Measurements from ENCODE around the gene CRHR2. TPM values are rescaled to one million over a fixed set of nuclear protein-coding genes. Genes with fewer than 3 reads are reported as not detected.

Gene CRHR2
- total RNA-seq, 1 experiment from 2014 or later, result 0.22 TPM

DNA sequence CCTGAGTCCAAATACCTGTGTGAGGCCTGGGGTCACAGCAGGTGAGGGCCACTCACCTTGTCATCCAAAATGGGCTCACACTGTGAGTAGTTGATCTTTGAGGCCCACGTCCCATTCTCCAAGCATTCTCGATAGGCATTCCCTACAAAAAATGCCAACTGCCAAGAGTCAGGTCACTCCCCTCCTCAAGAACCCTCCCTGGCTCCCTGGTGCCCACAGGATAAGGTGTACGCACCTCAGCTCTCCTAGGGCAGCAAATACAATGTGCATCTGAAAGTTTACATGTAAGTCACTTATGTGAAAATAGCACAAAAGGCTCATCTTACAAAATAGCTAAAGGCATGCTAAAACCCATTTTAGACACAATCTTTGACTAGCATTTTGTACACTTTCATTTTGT lies 15.1 kb downstream of the CRHR2 start:
- H3K4me1 Mint-ChIP-seq, result peaks cover 5% of the 10 kb centered on the region; the same call in 1 of the 2 replicates
- TF ChIP-seq ZNF396 (CRISPR knock-in tag; IDR thresholded peaks at IDR 0.05; ENCODE audit: borderline replicate concordance) (no peak), SOX15 (CRISPR knock-in tag; IDR thresholded peaks at IDR 0.05) (no peak), CREM (CRISPR knock-in tag; IDR thresholded peaks at IDR 0.05) (no peak), NFYB (CRISPR knock-in tag; conservative IDR thresholded peaks at IDR 0.05; ENCODE audit: low read depth) (no peak)
- TF ChIP-seq, protein P1, sequence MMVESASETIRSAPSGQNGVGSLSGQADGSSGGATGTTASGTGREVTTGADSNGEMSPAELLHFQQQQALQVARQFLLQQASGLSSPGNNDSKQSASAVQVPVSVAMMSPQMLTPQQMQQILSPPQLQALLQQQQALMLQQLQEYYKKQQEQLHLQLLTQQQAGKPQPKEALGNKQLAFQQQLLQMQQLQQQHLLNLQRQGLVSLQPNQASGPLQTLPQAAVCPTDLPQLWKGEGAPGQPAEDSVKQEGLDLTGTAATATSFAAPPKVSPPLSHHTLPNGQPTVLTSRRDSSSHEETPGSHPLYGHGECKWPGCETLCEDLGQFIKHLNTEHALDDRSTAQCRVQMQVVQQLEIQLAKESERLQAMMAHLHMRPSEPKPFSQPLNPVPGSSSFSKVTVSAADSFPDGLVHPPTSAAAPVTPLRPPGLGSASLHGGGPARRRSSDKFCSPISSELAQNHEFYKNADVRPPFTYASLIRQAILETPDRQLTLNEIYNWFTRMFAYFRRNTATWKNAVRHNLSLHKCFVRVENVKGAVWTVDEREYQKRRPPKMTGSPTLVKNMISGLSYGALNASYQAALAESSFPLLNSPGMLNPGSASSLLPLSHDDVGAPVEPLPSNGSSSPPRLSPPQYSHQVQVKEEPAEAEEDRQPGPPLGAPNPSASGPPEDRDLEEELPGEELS (CRISPR knock-in tag; IDR thresholded peaks at IDR 0.05), result no peak
- TF ChIP-seq, protein P2, sequence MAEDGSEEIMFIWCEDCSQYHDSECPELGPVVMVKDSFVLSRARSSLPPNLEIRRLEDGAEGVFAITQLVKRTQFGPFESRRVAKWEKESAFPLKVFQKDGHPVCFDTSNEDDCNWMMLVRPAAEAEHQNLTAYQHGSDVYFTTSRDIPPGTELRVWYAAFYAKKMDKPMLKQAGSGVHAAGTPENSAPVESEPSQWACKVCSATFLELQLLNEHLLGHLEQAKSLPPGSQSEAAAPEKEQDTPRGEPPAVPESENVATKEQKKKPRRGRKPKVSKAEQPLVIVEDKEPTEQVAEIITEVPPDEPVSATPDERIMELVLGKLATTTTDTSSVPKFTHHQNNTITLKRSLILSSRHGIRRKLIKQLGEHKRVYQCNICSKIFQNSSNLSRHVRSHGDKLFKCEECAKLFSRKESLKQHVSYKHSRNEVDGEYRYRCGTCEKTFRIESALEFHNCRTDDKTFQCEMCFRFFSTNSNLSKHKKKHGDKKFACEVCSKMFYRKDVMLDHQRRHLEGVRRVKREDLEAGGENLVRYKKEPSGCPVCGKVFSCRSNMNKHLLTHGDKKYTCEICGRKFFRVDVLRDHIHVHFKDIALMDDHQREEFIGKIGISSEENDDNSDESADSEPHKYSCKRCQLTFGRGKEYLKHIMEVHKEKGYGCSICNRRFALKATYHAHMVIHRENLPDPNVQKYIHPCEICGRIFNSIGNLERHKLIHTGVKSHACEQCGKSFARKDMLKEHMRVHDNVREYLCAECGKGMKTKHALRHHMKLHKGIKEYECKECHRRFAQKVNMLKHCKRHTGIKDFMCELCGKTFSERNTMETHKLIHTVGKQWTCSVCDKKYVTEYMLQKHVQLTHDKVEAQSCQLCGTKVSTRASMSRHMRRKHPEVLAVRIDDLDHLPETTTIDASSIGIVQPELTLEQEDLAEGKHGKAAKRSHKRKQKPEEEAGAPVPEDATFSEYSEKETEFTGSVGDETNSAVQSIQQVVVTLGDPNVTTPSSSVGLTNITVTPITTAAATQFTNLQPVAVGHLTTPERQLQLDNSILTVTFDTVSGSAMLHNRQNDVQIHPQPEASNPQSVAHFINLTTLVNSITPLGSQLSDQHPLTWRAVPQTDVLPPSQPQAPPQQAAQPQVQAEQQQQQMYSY (CRISPR knock-in tag; IDR thresholded peaks at IDR 0.05), result no peak
- TF ChIP-seq, protein P3, sequence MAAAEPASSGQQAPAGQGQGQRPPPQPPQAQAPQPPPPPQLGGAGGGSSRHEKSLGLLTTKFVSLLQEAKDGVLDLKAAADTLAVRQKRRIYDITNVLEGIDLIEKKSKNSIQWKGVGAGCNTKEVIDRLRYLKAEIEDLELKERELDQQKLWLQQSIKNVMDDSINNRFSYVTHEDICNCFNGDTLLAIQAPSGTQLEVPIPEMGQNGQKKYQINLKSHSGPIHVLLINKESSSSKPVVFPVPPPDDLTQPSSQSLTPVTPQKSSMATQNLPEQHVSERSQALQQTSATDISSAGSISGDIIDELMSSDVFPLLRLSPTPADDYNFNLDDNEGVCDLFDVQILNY (CRISPR knock-in tag; IDR thresholded peaks at IDR 0.05), result no peak
- TF ChIP-seq, protein P4, sequence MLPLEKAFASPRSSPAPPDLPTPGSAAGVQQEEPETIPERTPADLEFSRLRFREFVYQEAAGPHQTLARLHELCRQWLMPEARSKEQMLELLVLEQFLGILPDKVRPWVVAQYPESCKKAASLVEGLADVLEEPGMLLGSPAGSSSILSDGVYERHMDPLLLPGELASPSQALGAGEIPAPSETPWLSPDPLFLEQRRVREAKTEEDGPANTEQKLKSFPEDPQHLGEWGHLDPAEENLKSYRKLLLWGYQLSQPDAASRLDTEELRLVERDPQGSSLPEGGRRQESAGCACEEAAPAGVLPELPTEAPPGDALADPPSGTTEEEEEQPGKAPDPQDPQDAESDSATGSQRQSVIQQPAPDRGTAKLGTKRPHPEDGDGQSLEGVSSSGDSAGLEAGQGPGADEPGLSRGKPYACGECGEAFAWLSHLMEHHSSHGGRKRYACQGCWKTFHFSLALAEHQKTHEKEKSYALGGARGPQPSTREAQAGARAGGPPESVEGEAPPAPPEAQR (CRISPR knock-in tag; IDR thresholded peaks at IDR 0.05), result no peak
- TF ChIP-seq, protein P5, sequence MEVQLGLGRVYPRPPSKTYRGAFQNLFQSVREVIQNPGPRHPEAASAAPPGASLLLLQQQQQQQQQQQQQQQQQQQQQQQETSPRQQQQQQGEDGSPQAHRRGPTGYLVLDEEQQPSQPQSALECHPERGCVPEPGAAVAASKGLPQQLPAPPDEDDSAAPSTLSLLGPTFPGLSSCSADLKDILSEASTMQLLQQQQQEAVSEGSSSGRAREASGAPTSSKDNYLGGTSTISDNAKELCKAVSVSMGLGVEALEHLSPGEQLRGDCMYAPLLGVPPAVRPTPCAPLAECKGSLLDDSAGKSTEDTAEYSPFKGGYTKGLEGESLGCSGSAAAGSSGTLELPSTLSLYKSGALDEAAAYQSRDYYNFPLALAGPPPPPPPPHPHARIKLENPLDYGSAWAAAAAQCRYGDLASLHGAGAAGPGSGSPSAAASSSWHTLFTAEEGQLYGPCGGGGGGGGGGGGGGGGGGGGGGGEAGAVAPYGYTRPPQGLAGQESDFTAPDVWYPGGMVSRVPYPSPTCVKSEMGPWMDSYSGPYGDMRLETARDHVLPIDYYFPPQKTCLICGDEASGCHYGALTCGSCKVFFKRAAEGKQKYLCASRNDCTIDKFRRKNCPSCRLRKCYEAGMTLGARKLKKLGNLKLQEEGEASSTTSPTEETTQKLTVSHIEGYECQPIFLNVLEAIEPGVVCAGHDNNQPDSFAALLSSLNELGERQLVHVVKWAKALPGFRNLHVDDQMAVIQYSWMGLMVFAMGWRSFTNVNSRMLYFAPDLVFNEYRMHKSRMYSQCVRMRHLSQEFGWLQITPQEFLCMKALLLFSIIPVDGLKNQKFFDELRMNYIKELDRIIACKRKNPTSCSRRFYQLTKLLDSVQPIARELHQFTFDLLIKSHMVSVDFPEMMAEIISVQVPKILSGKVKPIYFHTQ (CRISPR knock-in tag; IDR thresholded peaks at IDR 0.05), result no peak
- TF ChIP-seq, protein P6, sequence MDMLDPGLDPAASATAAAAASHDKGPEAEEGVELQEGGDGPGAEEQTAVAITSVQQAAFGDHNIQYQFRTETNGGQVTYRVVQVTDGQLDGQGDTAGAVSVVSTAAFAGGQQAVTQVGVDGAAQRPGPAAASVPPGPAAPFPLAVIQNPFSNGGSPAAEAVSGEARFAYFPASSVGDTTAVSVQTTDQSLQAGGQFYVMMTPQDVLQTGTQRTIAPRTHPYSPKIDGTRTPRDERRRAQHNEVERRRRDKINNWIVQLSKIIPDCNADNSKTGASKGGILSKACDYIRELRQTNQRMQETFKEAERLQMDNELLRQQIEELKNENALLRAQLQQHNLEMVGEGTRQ (CRISPR knock-in tag; IDR thresholded peaks at IDR 0.05), result no peak
- TF ChIP-seq, protein P7, sequence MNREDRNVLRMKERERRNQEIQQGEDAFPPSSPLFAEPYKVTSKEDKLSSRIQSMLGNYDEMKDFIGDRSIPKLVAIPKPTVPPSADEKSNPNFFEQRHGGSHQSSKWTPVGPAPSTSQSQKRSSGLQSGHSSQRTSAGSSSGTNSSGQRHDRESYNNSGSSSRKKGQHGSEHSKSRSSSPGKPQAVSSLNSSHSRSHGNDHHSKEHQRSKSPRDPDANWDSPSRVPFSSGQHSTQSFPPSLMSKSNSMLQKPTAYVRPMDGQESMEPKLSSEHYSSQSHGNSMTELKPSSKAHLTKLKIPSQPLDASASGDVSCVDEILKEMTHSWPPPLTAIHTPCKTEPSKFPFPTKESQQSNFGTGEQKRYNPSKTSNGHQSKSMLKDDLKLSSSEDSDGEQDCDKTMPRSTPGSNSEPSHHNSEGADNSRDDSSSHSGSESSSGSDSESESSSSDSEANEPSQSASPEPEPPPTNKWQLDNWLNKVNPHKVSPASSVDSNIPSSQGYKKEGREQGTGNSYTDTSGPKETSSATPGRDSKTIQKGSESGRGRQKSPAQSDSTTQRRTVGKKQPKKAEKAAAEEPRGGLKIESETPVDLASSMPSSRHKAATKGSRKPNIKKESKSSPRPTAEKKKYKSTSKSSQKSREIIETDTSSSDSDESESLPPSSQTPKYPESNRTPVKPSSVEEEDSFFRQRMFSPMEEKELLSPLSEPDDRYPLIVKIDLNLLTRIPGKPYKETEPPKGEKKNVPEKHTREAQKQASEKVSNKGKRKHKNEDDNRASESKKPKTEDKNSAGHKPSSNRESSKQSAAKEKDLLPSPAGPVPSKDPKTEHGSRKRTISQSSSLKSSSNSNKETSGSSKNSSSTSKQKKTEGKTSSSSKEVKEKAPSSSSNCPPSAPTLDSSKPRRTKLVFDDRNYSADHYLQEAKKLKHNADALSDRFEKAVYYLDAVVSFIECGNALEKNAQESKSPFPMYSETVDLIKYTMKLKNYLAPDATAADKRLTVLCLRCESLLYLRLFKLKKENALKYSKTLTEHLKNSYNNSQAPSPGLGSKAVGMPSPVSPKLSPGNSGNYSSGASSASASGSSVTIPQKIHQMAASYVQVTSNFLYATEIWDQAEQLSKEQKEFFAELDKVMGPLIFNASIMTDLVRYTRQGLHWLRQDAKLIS (CRISPR knock-in tag; IDR thresholded peaks at IDR 0.05; ENCODE audit: borderline replicate concordance), result no peak
- CTCF ChIA-PET, result interaction anchor here (1.5 to 1.6 kb wide), 3 partner anchors 15 to 124 kb away, joined by 3 to 7 read pairs (median 6); partner anchors contain the start of gene CRHR2
- no peaks in the 10 kb centered on the region for H3K36me3 Mint-ChIP-seq
- no peak for ATAC-seq
- no peak for DNase-seq (ENCODE audit: low spot score)
- H3K9me3 Mint-ChIP-seq, result 0 out of 2 replicates have a peak, but pooled peaks cover under 1% of the 10 kb centered on the region
- no peak overlapping the region for H3K4me3 Mint-ChIP-seq
- POLR2A ChIA-PET, result no interaction called here
- no peak overlapping the region for H3K27ac Mint-ChIP-seq
- no peaks in the 10 kb centered on the region for H3K27me3 Mint-ChIP-seq (ENCODE audit: low read depth)
